HUDEP-2 (cell line): ENCODE data around the gene TSHZ3.

Experiments used
- DNase-seq, 76 experiments: peaks; one replicate each; lab custom pipeline; 2025; ENCODE audit not compliant: unreplicated experiment in 76 of 76; lab: John Stamatoyannopoulos, UW

The TSHZ3 gene

GRCh38 chr19:31349160-31349881 lies at the start of gene TSHZ3:
TSHZ3 (minus strand) TSS chr19:31349436; CDS start chr19:31349219, 217 bp downstream.
- DNase-seq, result peak in 10 of 76 experiments; percentile 4 to 29 (median 14)

- DNase-seq, result no peak
Measured at GRCh38 chr19:31397308-31397707, 48.1 kb upstream of the TSHZ3 start.

GRCh38 chr19:31392464-31392863 lies 43.2 kb upstream of the TSHZ3 start:
- no peak for DNase-seq

- no peak for DNase-seq
Measured at GRCh38 chr19:31391518-31391917, 42.3 kb upstream of the TSHZ3 start.

- no peak for DNase-seq
Measured at GRCh38 chr19:31390711-31391110, 41.5 kb upstream of the TSHZ3 start.

- no peak for DNase-seq
Measured at GRCh38 chr19:31389874-31390273, 40.6 kb upstream of the TSHZ3 start.

GRCh38 chr19:31387717-31388301 lies 38.6 kb upstream of the TSHZ3 start:
- no peak for DNase-seq

GRCh38 chr19:31386806-31387205 lies 37.6 kb upstream of the TSHZ3 start:
- DNase-seq, result no peak

- no peak for DNase-seq
Measured at GRCh38 chr19:31385744-31386143, 36.5 kb upstream of the TSHZ3 start.

GRCh38 chr19:31383553-31383952 lies 34.3 kb upstream of the TSHZ3 start:
- DNase-seq, result no peak

GRCh38 chr19:31380854-31381253 lies 31.6 kb upstream of the TSHZ3 start:
- no peak for DNase-seq

GRCh38 chr19:31378404-31378803 lies 29.2 kb upstream of the TSHZ3 start:
- no peak for DNase-seq

GRCh38 chr19:31377736-31378135 lies 28.5 kb upstream of the TSHZ3 start:
- DNase-seq, result no peak

GRCh38 chr19:31372246-31372781 lies 23.1 kb upstream of the TSHZ3 start:
- no peak for DNase-seq

GRCh38 chr19:31370216-31370615 lies 21.0 kb upstream of the TSHZ3 start:
- no peak for DNase-seq

GRCh38 chr19:31364963-31365362 lies 15.7 kb upstream of the TSHZ3 start:
- no peak for DNase-seq

- no peak for DNase-seq
Measured at GRCh38 chr19:31361728-31362127, 12.5 kb upstream of the TSHZ3 start.

GRCh38 chr19:31357315-31357673 lies 8.1 kb upstream of the TSHZ3 start:
- DNase-seq, result no peak

GRCh38 chr19:31356587-31357314 lies 7.5 kb upstream of the TSHZ3 start:
- peak in 44 of 76 experiments; percentile 8 to 67 (median 40) for DNase-seq

- no peak for DNase-seq
Measured at GRCh38 chr19:31355665-31356289, 6.5 kb upstream of the TSHZ3 start.
